GM23248 (cell line): Measurements from ENCODE around the gene PRKAR1B.

Experiments
- EZH2 ChIP-seq: fragments of 200-600 bp; sonication (generic); IDR thresholded peaks from 2 replicates; pipeline ENCODE4 v1.6.1; 2018; ENCODE audit warnings: antibody characterized with exemption, mild to moderate bottlenecking; ENCODE audit not compliant: insufficient read depth, poor library complexity, severe bottlenecking
- EZH2phosphoT487 ChIP-seq: fragments of 200-600 bp; sonication (generic); IDR thresholded peaks from 2 replicates; pipeline ENCODE4 v1.6.1; 2018; ENCODE audit warnings: antibody characterized with exemption, moderate library complexity, mild to moderate bottlenecking, low read depth; ENCODE audit not compliant: insufficient read depth

- TF ChIP-seq EZH2: no peak
- TF ChIP-seq EZH2phosphoT487: no peak
Measured at GRCh38 chr7:507623-508300, 219.3 kb downstream of the PRKAR1B start.
